ENCODE results near the gene OR1S2. TPM values are rescaled to one million over a fixed set of nuclear protein-coding genes. Genes with fewer than 3 reads are reported as not detected.

The OR1S2 gene
- polyA plus RNA-seq, 1 experiment: not detected

- no peak for DNase-seq (ENCODE audit: low read depth, low spot score)
- Histone ChIP-seq H3K27ac (ENCODE audit: low read depth, low read length) (no peak overlapping the region), H3K9me3 (ENCODE audit: control insufficient read depth, insufficient read depth, low read length) (no peaks in the 10 kb centered on the region; the same call in 1 of the 2 replicates), H3K4me3 (ENCODE audit: low read depth, low read length) (no peak overlapping the region), H3K27me3 (ENCODE audit: control insufficient read depth, insufficient read depth, low read length) (no peaks in the 10 kb centered on the region)
- TF ChIP-seq CTCF (IDR thresholded peaks at IDR 0.05; ENCODE audit: low read depth, low read length): no peak
- CTCF ChIA-PET: no interaction called here
- POLR2A ChIA-PET: no interaction called here
Observed at GRCh38 chr11:58186938-58187337, 17.0 kb downstream of the OR1S2 start.

GRCh38 chr11:58179648-58180047 is 24.3 kb downstream of the OR1S2 start:
- POLR2A ChIA-PET: no interaction called here
- CTCF ChIA-PET: no interaction called here

GRCh38 chr11:58178444-58178843 is 25.5 kb downstream of the OR1S2 start:
- no peaks in the 10 kb centered on the region for H3K9me3 ChIP-seq (ENCODE audit: control insufficient read depth, insufficient read depth, low read length)
- ChIA-PET CTCF (no interaction called here), POLR2A (no interaction called here)
- H3K4me3 ChIP-seq (ENCODE audit: low read depth, low read length): no peak overlapping the region
- no peak for TF ChIP-seq CTCF (IDR thresholded peaks at IDR 0.05; ENCODE audit: low read depth, low read length)
- no peak for DNase-seq (ENCODE audit: low read depth, low spot score)
- H3K27me3 ChIP-seq (ENCODE audit: control insufficient read depth, insufficient read depth, low read length): no peaks in the 10 kb centered on the region
- H3K27ac ChIP-seq (ENCODE audit: low read depth, low read length): no peak overlapping the region

More at GRCh38 chr11:58179648-58180047, 24.3 kb downstream of the OR1S2 start:
- Histone ChIP-seq H3K4me3 (ENCODE audit: low read depth, low read length) (no peak overlapping the region), H3K27me3 (ENCODE audit: control insufficient read depth, insufficient read depth, low read length) (no peaks in the 10 kb centered on the region), H3K9me3 (ENCODE audit: control insufficient read depth, insufficient read depth, low read length) (no peaks in the 10 kb centered on the region), H3K27ac (ENCODE audit: low read depth, low read length) (no peak overlapping the region)
- no peak for TF ChIP-seq CTCF (IDR thresholded peaks at IDR 0.05; ENCODE audit: low read depth, low read length)
- no peak for DNase-seq (ENCODE audit: low read depth, low spot score)

GRCh38 chr11:58177409-58178054 is 26.4 kb downstream of the OR1S2 start:
- no peak for TF ChIP-seq CTCF (IDR thresholded peaks at IDR 0.05; ENCODE audit: low read depth, low read length)
- Histone ChIP-seq H3K4me3 (ENCODE audit: low read depth, low read length) (no peak overlapping the region), H3K9me3 (ENCODE audit: control insufficient read depth, insufficient read depth, low read length) (no peaks in the 10 kb centered on the region), H3K27ac (ENCODE audit: low read depth, low read length) (no peak overlapping the region), H3K27me3 (ENCODE audit: control insufficient read depth, insufficient read depth, low read length) (no peaks in the 10 kb centered on the region)
- ChIA-PET POLR2A (no interaction called here), CTCF (no interaction called here)
- no peak for DNase-seq (ENCODE audit: low read depth, low spot score)

GRCh38 chr11:58165504-58166106 is 38.3 kb downstream of the OR1S2 start:
- DNase-seq (ENCODE audit: low read depth, low spot score): no peak
- TF ChIP-seq CTCF (IDR thresholded peaks at IDR 0.05; ENCODE audit: low read depth, low read length): no peak
- no peak overlapping the region for H3K27ac ChIP-seq (ENCODE audit: low read depth, low read length)
- no peaks in the 10 kb centered on the region for H3K9me3 ChIP-seq (ENCODE audit: control insufficient read depth, insufficient read depth, low read length)
- H3K27me3 ChIP-seq (ENCODE audit: control insufficient read depth, insufficient read depth, low read length): no peaks in the 10 kb centered on the region
- ChIA-PET CTCF (no interaction called here), POLR2A (no interaction called here)
- no peak overlapping the region for H3K4me3 ChIP-seq (ENCODE audit: low read depth, low read length)
